Measurements from ENCODE around the gene SRGAP1.

The SRGAP1 gene

GRCh38 chr12:63864454-63864706 lies 19.9 kb downstream of the SRGAP1 start:
- no peak overlapping the region for H3K27ac ChIP-seq
- H3K27me3 ChIP-seq (replicated peaks) = no peaks in the 10 kb centered on the region
- in situ Hi-C loops (cut with HindIII; ENCODE audit: low pct_ligation_motif_present, low sequenced_read_pairs) = no loop called here
- DNase-seq = no peak
- H3K36me3 ChIP-seq (replicated peaks) = no peaks in the 10 kb centered on the region
- no peak for TF ChIP-seq CTCF (IDR thresholded peaks at IDR 0.05; ENCODE audit: low read depth, low read length, missing control alignments)
- no peak overlapping the region for H3K4me3 ChIP-seq (ENCODE audit: low read depth, low read length)

DNA sequence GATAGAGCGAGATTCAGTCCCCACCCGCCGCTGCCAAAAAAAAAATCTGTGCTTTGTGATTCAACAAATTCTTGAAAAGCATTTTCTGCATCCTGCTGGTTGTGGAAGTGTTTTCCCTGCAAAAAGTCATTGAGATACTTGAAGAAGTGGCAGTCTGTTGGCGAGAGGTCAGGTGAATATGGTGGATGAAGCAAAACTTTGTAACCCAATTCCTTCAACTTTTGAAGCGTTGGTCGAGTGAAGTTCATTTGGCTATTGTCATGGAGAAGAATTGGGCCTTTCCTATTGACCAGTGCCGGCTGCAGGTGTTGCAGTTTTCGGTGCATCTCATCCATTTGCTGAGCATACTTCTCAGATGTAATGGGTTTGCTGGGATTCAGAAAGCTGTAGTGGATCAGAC lies 20.9 kb downstream of the SRGAP1 start:
- no peaks in the 10 kb centered on the region for H3K36me3 ChIP-seq (replicated peaks)
- TF ChIP-seq CTCF (IDR thresholded peaks at IDR 0.05; ENCODE audit: low read depth, low read length, missing control alignments) = no peak
- in situ Hi-C loops (cut with HindIII; ENCODE audit: low pct_ligation_motif_present, low sequenced_read_pairs) = no loop called here

DNA sequence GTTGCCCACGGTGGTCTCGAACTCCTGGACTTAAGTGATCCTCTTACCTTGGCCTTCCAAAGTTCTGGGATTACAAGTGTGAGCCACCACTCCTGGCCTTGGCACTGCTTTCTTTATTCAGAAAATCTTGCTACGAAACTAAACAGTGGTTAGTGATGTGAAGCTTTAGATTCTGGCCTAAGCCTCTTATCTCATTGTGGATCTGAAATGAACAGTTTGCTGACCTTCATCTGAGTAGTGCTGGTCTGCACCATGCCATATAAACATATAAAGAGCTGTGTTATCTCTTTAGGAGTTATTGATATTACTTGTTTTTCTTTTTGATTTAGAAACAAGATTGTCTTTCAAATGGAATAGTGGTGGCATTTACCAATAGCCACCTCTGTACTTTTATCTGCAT lies 22.6 kb downstream of the SRGAP1 start:
- H3K4me3 ChIP-seq (ENCODE audit: low read depth, low read length) = no peak overlapping the region
- H3K27me3 ChIP-seq (replicated peaks) = no peaks in the 10 kb centered on the region
- H3K36me3 ChIP-seq (replicated peaks) = no peaks in the 10 kb centered on the region
- no peak for DNase-seq
- no peak overlapping the region for H3K27ac ChIP-seq
- no peak for TF ChIP-seq CTCF (IDR thresholded peaks at IDR 0.05; ENCODE audit: low read depth, low read length, missing control alignments)
- in situ Hi-C loops (cut with HindIII; ENCODE audit: low pct_ligation_motif_present, low sequenced_read_pairs) = no loop called here

More for the DNA sequence above, 20.9 kb downstream of the SRGAP1 start:
- Histone ChIP-seq H3K4me3 (ENCODE audit: low read depth, low read length) (no peak overlapping the region), H3K27me3 (replicated peaks) (no peaks in the 10 kb centered on the region), H3K27ac (no peak overlapping the region)
- DNase-seq = no peak

DNA sequence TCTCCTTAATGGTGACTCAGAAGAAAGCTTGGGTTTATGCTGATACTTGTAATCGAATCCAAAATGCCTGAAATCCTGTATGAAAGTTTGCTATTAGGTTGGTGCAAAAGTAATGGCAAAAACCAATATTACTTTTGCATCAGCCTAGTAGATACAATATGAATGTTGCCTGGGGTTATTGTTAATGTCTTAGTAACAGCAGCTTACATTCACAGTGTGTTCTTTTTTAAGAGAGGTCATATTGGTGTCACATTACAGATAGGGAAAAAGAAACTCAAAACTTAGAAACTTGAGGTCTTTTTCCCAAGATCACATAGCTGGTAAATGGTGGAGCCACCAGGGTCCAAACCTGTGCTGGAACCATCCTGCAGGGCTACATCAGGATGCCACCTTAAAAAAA lies 25.2 kb downstream of the SRGAP1 start:
- no peaks in the 10 kb centered on the region for H3K36me3 ChIP-seq (replicated peaks)
- no peaks in the 10 kb centered on the region for H3K27me3 ChIP-seq (replicated peaks)
- in situ Hi-C loops (cut with HindIII; ENCODE audit: low pct_ligation_motif_present, low sequenced_read_pairs) = no loop called here
- no peak overlapping the region for H3K27ac ChIP-seq
- TF ChIP-seq CTCF (IDR thresholded peaks at IDR 0.05; ENCODE audit: low read depth, low read length, missing control alignments) = no peak
- H3K4me3 ChIP-seq (ENCODE audit: low read depth, low read length) = no peak overlapping the region
- no peak for DNase-seq

DNA sequence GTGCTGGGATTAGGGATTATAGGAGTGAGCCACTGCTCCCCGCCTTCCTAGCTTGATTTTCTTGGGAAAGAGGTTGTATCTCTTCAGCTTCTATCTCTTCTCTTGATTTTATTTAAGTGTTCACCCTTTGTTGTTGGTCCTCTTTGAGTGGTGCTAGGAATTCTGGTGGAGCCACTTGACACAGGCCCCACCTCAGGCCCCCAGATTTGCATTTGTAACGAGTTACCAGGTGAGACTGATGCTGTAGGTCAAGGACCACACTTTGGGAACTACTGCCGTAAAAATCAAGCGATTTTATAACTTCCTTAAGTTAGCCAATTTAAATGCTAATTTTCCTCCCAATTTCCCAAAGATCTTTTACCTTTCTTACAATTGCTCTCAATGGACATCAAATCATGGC lies 26.3 kb downstream of the SRGAP1 start:
- no peak overlapping the region for H3K4me3 ChIP-seq (ENCODE audit: low read depth, low read length)
- no peaks in the 10 kb centered on the region for H3K36me3 ChIP-seq (replicated peaks)
- in situ Hi-C loops (cut with HindIII; ENCODE audit: low pct_ligation_motif_present, low sequenced_read_pairs) = no loop called here
- H3K27me3 ChIP-seq (replicated peaks) = no peaks in the 10 kb centered on the region
- H3K27ac ChIP-seq = no peak overlapping the region
- no peak for TF ChIP-seq CTCF (IDR thresholded peaks at IDR 0.05; ENCODE audit: low read depth, low read length, missing control alignments)
- no peak for DNase-seq

- no peaks in the 10 kb centered on the region for H3K27me3 ChIP-seq (replicated peaks)
- no peak for DNase-seq
- H3K4me3 ChIP-seq (ENCODE audit: low read depth, low read length) = no peak overlapping the region
- in situ Hi-C loops (cut with HindIII; ENCODE audit: low pct_ligation_motif_present, low sequenced_read_pairs) = no loop called here
- no peak for TF ChIP-seq CTCF (IDR thresholded peaks at IDR 0.05; ENCODE audit: low read depth, low read length, missing control alignments)
- H3K36me3 ChIP-seq (replicated peaks) = no peaks in the 10 kb centered on the region
- no peak overlapping the region for H3K27ac ChIP-seq
Measured at GRCh38 chr12:63874897-63875480, 30.5 kb downstream of the SRGAP1 start.
